ENCODE results near the gene SLC30A4. TPM values are rescaled to one million over a fixed set of nuclear protein-coding genes. Genes with fewer than 3 reads are reported as not detected.
"Not testable (repeated sequence)": the region's sequence is repeated elsewhere in the genome, so short reads cannot be mapped to it uniquely, and the experiment has no call there.

Gene SLC30A4
- total RNA-seq, 1 donor from 2014 or later = 7.7 TPM

DNA sequence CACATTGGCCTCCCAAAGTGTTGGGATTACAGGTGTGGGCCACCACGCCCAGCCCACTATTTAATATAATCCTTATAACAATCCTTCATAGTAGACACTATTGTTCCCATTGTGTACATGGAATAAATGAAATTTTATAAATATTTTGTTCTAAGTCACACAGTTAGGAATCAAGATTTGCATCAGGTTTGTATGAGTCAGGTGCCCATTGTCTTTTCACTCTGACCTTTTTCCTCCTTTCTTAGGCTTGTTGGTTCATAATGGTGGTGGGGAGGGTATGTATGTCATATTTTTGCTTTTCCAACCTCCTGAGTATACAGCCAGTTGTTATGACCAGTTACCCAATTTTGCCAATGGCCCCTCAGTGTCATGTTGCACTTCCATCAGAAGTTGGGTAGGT is 18.0 kb upstream of the SLC30A4 start:
- Mint-ChIP-seq H3K27ac (no peak overlapping the region), H3K36me3 (ENCODE audit: insufficient read depth) (no peaks in the 10 kb centered on the region), H3K27me3 (no peaks in the 10 kb centered on the region), H3K9me3 (ENCODE audit: low read depth) (no peaks in the 10 kb centered on the region), H3K4me1 (ENCODE audit: low read depth) (peaks cover 17% of the 10 kb centered on the region), H3K4me3 (ENCODE audit: low read depth) (no peak overlapping the region)
- no peak for DNase-seq (ENCODE audit: low spot score, unreplicated experiment)
- TF ChIP-seq, protein P1, sequence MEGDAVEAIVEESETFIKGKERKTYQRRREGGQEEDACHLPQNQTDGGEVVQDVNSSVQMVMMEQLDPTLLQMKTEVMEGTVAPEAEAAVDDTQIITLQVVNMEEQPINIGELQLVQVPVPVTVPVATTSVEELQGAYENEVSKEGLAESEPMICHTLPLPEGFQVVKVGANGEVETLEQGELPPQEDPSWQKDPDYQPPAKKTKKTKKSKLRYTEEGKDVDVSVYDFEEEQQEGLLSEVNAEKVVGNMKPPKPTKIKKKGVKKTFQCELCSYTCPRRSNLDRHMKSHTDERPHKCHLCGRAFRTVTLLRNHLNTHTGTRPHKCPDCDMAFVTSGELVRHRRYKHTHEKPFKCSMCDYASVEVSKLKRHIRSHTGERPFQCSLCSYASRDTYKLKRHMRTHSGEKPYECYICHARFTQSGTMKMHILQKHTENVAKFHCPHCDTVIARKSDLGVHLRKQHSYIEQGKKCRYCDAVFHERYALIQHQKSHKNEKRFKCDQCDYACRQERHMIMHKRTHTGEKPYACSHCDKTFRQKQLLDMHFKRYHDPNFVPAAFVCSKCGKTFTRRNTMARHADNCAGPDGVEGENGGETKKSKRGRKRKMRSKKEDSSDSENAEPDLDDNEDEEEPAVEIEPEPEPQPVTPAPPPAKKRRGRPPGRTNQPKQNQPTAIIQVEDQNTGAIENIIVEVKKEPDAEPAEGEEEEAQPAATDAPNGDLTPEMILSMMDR (IDR thresholded peaks at IDR 0.05; ENCODE audit: unreplicated experiment) = no peak

DNA sequence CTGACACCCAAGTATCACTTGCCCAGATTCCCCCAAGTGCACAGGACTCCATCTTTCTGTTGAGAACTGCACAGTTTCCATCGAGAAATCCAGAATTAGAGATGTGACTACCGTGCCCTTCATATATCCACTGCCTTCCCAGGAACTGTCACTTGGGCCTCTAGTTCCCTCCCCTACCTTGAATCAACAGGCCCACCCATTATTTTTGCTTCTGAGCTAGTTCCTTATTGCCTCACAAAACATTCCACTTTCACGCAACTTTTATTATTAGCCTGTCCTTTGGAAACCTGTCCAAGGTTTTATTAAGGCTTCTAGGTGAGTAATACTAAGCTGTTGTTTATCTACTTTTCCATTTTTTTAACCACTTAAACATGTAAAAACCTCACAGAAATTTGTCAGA is 17.1 kb upstream of the SLC30A4 start:
- H3K4me1 Mint-ChIP-seq (ENCODE audit: low read depth) = peaks cover 22% of the 10 kb centered on the region
- TF ChIP-seq, protein P1 (IDR thresholded peaks at IDR 0.05; ENCODE audit: unreplicated experiment) = no peak
- H3K27ac Mint-ChIP-seq = no peak overlapping the region
- no peaks in the 10 kb centered on the region for H3K36me3 Mint-ChIP-seq (ENCODE audit: insufficient read depth)
- no peak overlapping the region for H3K4me3 Mint-ChIP-seq (ENCODE audit: low read depth)
- H3K27me3 Mint-ChIP-seq = no peaks in the 10 kb centered on the region
- H3K9me3 Mint-ChIP-seq (ENCODE audit: low read depth) = no peaks in the 10 kb centered on the region
- no peak for DNase-seq (ENCODE audit: low spot score, unreplicated experiment)

DNA sequence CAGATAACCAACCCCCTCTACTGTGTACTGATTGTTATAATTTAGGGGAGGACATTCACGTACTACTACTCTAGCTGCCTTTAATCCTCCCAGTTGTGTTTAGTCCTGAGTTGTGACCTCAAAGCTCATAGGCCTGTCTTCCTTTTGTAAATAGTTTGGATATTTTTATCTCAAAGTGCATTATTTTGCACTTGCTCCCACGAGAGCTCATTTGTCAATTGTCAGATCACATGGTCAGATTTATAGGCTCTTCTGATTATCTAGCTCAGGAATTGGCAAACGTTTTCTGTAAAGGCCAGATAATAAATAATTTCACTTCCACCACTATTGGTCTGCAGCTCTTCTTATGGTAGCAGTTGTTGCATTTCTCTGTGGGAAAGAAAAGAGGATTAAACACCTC is 14.4 kb upstream of the SLC30A4 start:
- TF ChIP-seq, protein P1 (IDR thresholded peaks at IDR 0.05; ENCODE audit: unreplicated experiment) = no peak
- H3K27ac Mint-ChIP-seq = peak overlapping the region; percentile 49
- H3K4me1 Mint-ChIP-seq (ENCODE audit: low read depth) = peaks cover 26% of the 10 kb centered on the region
- DNase-seq (ENCODE audit: low spot score, unreplicated experiment) = no peak
- no peak overlapping the region for H3K4me3 Mint-ChIP-seq (ENCODE audit: low read depth)
- no peaks in the 10 kb centered on the region for H3K36me3 Mint-ChIP-seq (ENCODE audit: insufficient read depth)
- no peaks in the 10 kb centered on the region for H3K9me3 Mint-ChIP-seq (ENCODE audit: low read depth)
- no peaks in the 10 kb centered on the region for H3K27me3 Mint-ChIP-seq

DNA sequence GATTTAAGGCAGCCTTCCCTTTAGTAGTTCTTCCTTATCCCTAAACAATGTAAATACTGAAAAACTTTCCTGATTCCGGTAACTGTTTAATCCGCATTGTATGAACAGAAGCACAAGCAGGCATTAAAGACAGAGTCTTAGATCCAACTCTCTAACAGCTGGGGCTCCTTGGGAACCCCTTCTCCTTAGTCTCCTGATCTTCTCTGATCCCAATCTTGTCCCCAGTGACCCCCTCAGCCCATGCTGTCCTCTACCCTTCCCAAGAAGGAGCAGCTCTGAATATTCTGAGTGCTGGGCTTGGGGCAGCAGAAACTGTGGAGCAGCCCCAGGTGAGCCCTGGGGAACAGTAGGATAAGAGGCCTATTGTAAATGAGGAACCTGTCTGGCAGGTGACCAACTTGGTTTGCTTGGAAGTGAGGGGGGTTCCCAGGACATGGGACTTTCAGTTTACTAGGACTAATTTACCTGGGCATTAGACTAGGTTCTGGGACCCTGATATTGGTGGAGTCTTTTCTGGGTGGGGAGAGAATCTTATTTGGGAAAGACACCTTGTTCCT is 13.0 kb upstream of the SLC30A4 start:
- no peaks in the 10 kb centered on the region for H3K9me3 Mint-ChIP-seq (ENCODE audit: low read depth)
- no peaks in the 10 kb centered on the region for H3K27me3 Mint-ChIP-seq
- peak overlapping the region; percentile 96 for H3K27ac Mint-ChIP-seq
- peaks cover 26% of the 10 kb centered on the region for H3K4me1 Mint-ChIP-seq (ENCODE audit: low read depth)
- TF ChIP-seq, protein P1 (IDR thresholded peaks at IDR 0.05; ENCODE audit: unreplicated experiment) = no peak
- no peak for DNase-seq (ENCODE audit: low spot score, unreplicated experiment)
- no peak overlapping the region for H3K4me3 Mint-ChIP-seq (ENCODE audit: low read depth)
- H3K36me3 Mint-ChIP-seq (ENCODE audit: insufficient read depth) = no peaks in the 10 kb centered on the region

DNA sequence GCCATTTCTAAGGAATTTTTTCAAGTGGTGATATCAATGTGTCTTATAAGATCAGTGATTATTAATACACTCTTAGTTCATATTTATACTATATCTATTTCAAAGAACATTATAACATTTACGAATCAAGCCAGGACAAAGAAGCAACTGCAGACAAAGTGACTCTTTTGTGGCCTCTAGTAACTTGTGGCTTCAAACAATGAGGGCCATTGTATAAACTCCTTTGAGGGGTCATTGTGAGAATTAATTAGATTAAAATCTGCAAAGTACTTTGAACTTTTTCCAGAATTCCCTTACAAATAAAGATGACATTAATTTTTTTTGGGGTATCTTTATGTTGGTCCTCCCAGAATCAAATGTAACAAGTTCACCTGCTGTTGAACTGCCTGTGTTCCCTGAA is 12.3 kb upstream of the SLC30A4 start:
- H3K9me3 Mint-ChIP-seq (ENCODE audit: low read depth) = no peaks in the 10 kb centered on the region
- H3K4me3 Mint-ChIP-seq (ENCODE audit: low read depth) = no peak overlapping the region
- H3K36me3 Mint-ChIP-seq (ENCODE audit: insufficient read depth) = no peaks in the 10 kb centered on the region
- H3K27me3 Mint-ChIP-seq = no peaks in the 10 kb centered on the region
- DNase-seq (ENCODE audit: low spot score, unreplicated experiment) = no peak
- H3K4me1 Mint-ChIP-seq (ENCODE audit: low read depth) = peaks cover 26% of the 10 kb centered on the region
- TF ChIP-seq, protein P1 (IDR thresholded peaks at IDR 0.05; ENCODE audit: unreplicated experiment) = no peak
- no peak overlapping the region for H3K27ac Mint-ChIP-seq

DNA sequence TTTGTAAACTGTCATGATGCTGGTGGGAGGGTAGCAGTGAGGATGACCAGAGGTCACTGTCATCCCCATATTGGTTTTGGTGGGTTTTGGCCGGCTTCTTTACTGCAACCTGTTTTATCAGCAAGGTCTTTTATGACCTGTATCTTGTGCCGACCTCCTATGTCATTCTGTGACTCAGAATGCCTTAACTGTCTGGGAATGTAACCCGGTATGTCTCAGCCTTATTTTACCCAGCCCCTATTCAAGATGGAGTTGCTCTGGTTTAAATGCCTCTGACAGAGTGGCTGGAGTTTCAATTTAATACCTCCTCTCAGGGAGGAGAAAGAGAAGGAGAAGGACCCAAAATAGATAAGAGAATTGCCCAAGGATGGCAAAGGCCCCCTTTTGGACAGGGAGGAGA is 10.3 kb upstream of the SLC30A4 start:
- not testable (repeated sequence) for H3K36me3 Mint-ChIP-seq (ENCODE audit: insufficient read depth); H3K27me3 Mint-ChIP-seq; H3K4me3 Mint-ChIP-seq (ENCODE audit: low read depth); H3K9me3 Mint-ChIP-seq (ENCODE audit: low read depth); DNase-seq (ENCODE audit: low spot score, unreplicated experiment); H3K27ac Mint-ChIP-seq
- H3K4me1 Mint-ChIP-seq (ENCODE audit: low read depth) = peaks cover 26% of the 10 kb centered on the region
